ENCODE results near the gene HOXB8.

Gene HOXB8

GRCh38 chr17:48606892-48607614, 8.0 kb downstream of the HOXB8 start:
- Histone ChIP-seq H2AFZ (ENCODE audit: low read depth, low read length, severe bottlenecking) (no peak overlapping the region), H3K36me3 (ENCODE audit: low read length) (no peaks in the 10 kb centered on the region), H3K27ac (ENCODE audit: low read depth, low read length) (no peak overlapping the region), H3K4me2 (ENCODE audit: low read depth, low read length, poor library complexity, severe bottlenecking) (no peak overlapping the region), H3K79me2 (ENCODE audit: insufficient read depth, low read length) (no peaks in the 10 kb centered on the region), H3K9ac (ENCODE audit: low read length) (no peak overlapping the region), H3K9me3 (ENCODE audit: insufficient read depth, low read length) (no peaks in the 10 kb centered on the region), H3K4me3 (ENCODE audit: insufficient read depth, low read length, poor library complexity, severe bottlenecking) (no peak overlapping the region), H3K9me2 (replicated peaks; ENCODE audit: insufficient read depth, low read length) (no peaks in the 10 kb centered on the region), H3F3A (ENCODE audit: insufficient read depth) (no peaks in the 10 kb centered on the region), H3K27me3 (ENCODE audit: low read length) (no peaks in the 10 kb centered on the region), H4K20me1 (ENCODE audit: low read depth, low read length) (no peaks in the 10 kb centered on the region)
- TF ChIP-seq EZH2phosphoT487 (conservative IDR thresholded peaks at IDR 0.05; ENCODE audit: low read length) (no peak), CTCF (IDR thresholded peaks at IDR 0.05; ENCODE audit: insufficient read depth, low read length, poor library complexity, severe bottlenecking) (no peak)

GRCh38 chr17:48605991-48606891, 8.9 kb downstream of the HOXB8 start:
- Histone ChIP-seq H3K79me2 (ENCODE audit: insufficient read depth, low read length) (no peaks in the 10 kb centered on the region), H3K36me3 (ENCODE audit: low read length) (no peaks in the 10 kb centered on the region), H3K27ac (ENCODE audit: low read depth, low read length) (no peak overlapping the region), H2AFZ (ENCODE audit: low read depth, low read length, severe bottlenecking) (no peak overlapping the region), H3K9me3 (ENCODE audit: insufficient read depth, low read length) (no peaks in the 10 kb centered on the region), H3K4me2 (ENCODE audit: low read depth, low read length, poor library complexity, severe bottlenecking) (no peak overlapping the region), H3K4me3 (ENCODE audit: insufficient read depth, low read length, poor library complexity, severe bottlenecking) (no peak overlapping the region), H3K27me3 (ENCODE audit: low read length) (no peaks in the 10 kb centered on the region), H3K9ac (ENCODE audit: low read length) (no peak overlapping the region), H3K9me2 (replicated peaks; ENCODE audit: insufficient read depth, low read length) (no peaks in the 10 kb centered on the region), H3F3A (ENCODE audit: insufficient read depth) (no peaks in the 10 kb centered on the region), H4K20me1 (ENCODE audit: low read depth, low read length) (no peaks in the 10 kb centered on the region)
- TF ChIP-seq CTCF (IDR thresholded peaks at IDR 0.05; ENCODE audit: insufficient read depth, low read length, poor library complexity, severe bottlenecking) (no peak), EZH2phosphoT487 (conservative IDR thresholded peaks at IDR 0.05; ENCODE audit: low read length) (no peak)

GRCh38 chr17:48605409-48605919, 9.6 kb downstream of the HOXB8 start:
- Histone ChIP-seq H3K9me2 (replicated peaks; ENCODE audit: insufficient read depth, low read length) (no peaks in the 10 kb centered on the region), H3K79me2 (ENCODE audit: insufficient read depth, low read length) (no peaks in the 10 kb centered on the region), H4K20me1 (ENCODE audit: low read depth, low read length) (no peaks in the 10 kb centered on the region), H3K4me2 (ENCODE audit: low read depth, low read length, poor library complexity, severe bottlenecking) (no peak overlapping the region), H3K27me3 (ENCODE audit: low read length) (no peaks in the 10 kb centered on the region), H3F3A (ENCODE audit: insufficient read depth) (no peaks in the 10 kb centered on the region), H3K36me3 (ENCODE audit: low read length) (no peaks in the 10 kb centered on the region), H3K27ac (ENCODE audit: low read depth, low read length) (no peak overlapping the region), H3K4me3 (ENCODE audit: insufficient read depth, low read length, poor library complexity, severe bottlenecking) (no peak overlapping the region), H3K9ac (ENCODE audit: low read length) (no peak overlapping the region), H3K9me3 (ENCODE audit: insufficient read depth, low read length) (no peaks in the 10 kb centered on the region), H2AFZ (ENCODE audit: low read depth, low read length, severe bottlenecking) (no peak overlapping the region)
- no peak for TF ChIP-seq CTCF (IDR thresholded peaks at IDR 0.05; ENCODE audit: insufficient read depth, low read length, poor library complexity, severe bottlenecking)
- no peak for TF ChIP-seq EZH2phosphoT487 (conservative IDR thresholded peaks at IDR 0.05; ENCODE audit: low read length)

Data from SU-DHL-6 (cell line).